SHP77 (cell line): ENCODE measurements around the gene OPA3.
A peak's percentile ranks its signal among the peaks of the same experiment; 100 is the strongest.

Source experiments
- DNase-seq, 2 experiments: peaks; one replicate each; lab custom pipeline; 2025; lab: John Stamatoyannopoulos, UW

Gene OPA3

GRCh38 chr19:45478454-45479238 lies 106.0 kb downstream of the OPA3 start:
- DNase-seq, result peak; percentile 87

GRCh38 chr19:45477713-45478453 lies 106.7 kb downstream of the OPA3 start:
- peak in 1 of 2 experiments; percentile 19 for DNase-seq
